ENCODE results near the gene PCMT1.

DNA sequence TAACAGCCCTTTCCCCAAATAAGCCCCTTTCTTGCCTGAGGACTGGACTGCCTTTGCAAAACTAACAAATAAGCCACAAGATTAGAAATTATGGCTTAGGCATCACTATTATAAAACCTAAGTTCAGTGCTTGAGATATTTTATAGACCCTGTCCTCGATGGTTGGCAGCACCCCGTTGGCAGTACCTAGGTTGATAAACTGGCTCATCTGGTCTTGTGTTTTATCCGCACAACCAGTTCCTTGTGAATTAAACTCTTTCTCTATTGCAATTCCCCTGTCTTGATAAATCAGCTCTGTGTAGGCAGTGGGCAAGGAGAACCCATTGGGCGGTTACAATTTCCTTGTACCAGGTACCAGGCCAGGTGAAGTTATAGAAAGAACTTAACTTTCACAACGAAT lies 108.0 kb downstream of the PCMT1 start:
- TF ChIP-seq SUZ12 (IDR thresholded peaks at IDR 0.05; ENCODE audit: extremely low read depth, insufficient read depth, insufficient read length), result no peak
- no peak for TF ChIP-seq ZNF274 (IDR thresholded peaks at IDR 0.05; ENCODE audit: low read depth, low read length)
